Loucy (cell line): Measurements from ENCODE around the gene BIN1.

Source experiments
- H2AFZ ChIP-seq: fragments of 200-600 bp; sonication (generic); 2 replicates; pipeline ENCODE4 v1.6.0; 2016; ENCODE audit warnings: antibody characterized with exemption, mild to moderate bottlenecking, low read length, moderate library complexity
- H3F3A ChIP-seq: fragments of 200-600 bp; 2 replicates; pipeline ENCODE4 v1.6.0; 2016; ENCODE audit warnings: antibody characterized with exemption, low read depth, mild to moderate bottlenecking
- H3K27me3 ChIP-seq: fragments of 200-600 bp; sonication (generic); 2 replicates; pipeline ENCODE4 v1.6.1; 2014; ENCODE audit warnings: low read length, mild to moderate bottlenecking; ENCODE audit not compliant: insufficient read depth, poor library complexity, severe bottlenecking
- H3K36me3 ChIP-seq: fragments of 200-600 bp; sonication (generic); 2 replicates; pipeline ENCODE4 v1.6.1; 2016; ENCODE audit warnings: low read length; ENCODE audit not compliant: insufficient read depth
- H3K4me1 ChIP-seq: fragments of 200-600 bp; sonication (generic); 2 replicates; pipeline ENCODE4 v1.5.1; 2014; ENCODE audit warnings: low read length, mild to moderate bottlenecking; ENCODE audit not compliant: insufficient read depth, poor library complexity, severe bottlenecking
- H3K4me2 ChIP-seq: fragments of 200-600 bp; sonication (generic); 2 replicates; pipeline ENCODE4 v1.6.0; 2014; ENCODE audit warnings: antibody characterized with exemption, low read length, low read depth, mild to moderate bottlenecking; ENCODE audit not compliant: poor library complexity, severe bottlenecking
- H3K4me3 ChIP-seq: fragments of 200-600 bp; sonication (generic); 2 replicates; pipeline ENCODE4 v1.5.1; 2014; ENCODE audit warnings: low read length, mild to moderate bottlenecking, mixed read lengths; ENCODE audit not compliant: poor library complexity, severe bottlenecking
- H3K79me2 ChIP-seq: fragments of 200-600 bp; sonication (generic); 2 replicates; pipeline ENCODE4 v1.6.1; 2014; ENCODE audit warnings: low read length; ENCODE audit not compliant: insufficient read depth
- H3K9ac ChIP-seq: fragments of 200-600 bp; sonication (generic); 2 replicates; pipeline ENCODE4 v1.6.0; 2014; ENCODE audit warnings: mild to moderate bottlenecking, low read depth, low read length, moderate library complexity; ENCODE audit not compliant: poor library complexity, severe bottlenecking
- H3K9me2 ChIP-seq: fragments of 200-600 bp; sonication (generic); replicated peaks from 2 replicates; pipeline ENCODE4 v1.6.1; 2016; ENCODE audit warnings: low read depth, low read length, mixed read lengths
- H3K9me3 ChIP-seq: fragments of 200-600 bp; sonication (generic); 2 replicates; pipeline ENCODE4 v1.6.1; 2014; ENCODE audit warnings: mild to moderate bottlenecking, antibody characterized with exemption, low read length, low read depth; ENCODE audit not compliant: insufficient read depth
- H4K20me1 ChIP-seq: fragments of 200-600 bp; sonication (generic); 2 replicates; pipeline ENCODE4 v1.6.0; 2014; ENCODE audit warnings: antibody characterized with exemption, low read length, mild to moderate bottlenecking; ENCODE audit not compliant: insufficient read depth, poor library complexity, severe bottlenecking
- CTCF ChIP-seq: fragments of 200-600 bp; sonication (generic); conservative IDR thresholded peaks from 2 replicates; pipeline ENCODE4 v1.5.1; 2014; ENCODE audit warnings: mild to moderate bottlenecking, antibody characterized with exemption, low read length
- EZH2phosphoT487 ChIP-seq: fragments of 200-600 bp; IDR thresholded peaks from 2 replicates; pipeline ENCODE4 v1.6.1; 2018; ENCODE audit warnings: antibody characterized with exemption, mild to moderate bottlenecking, moderate library complexity, borderline replicate concordance

BIN1 gene

GRCh38 chr2:127078028-127078427 lies 28.9 kb downstream of the BIN1 start:
- Histone ChIP-seq H3K4me2 (no peak overlapping the region), H3K9ac (no peak overlapping the region), H3K4me3 (no peak overlapping the region), H3F3A (no peaks in the 10 kb centered on the region), H3K4me1 (no peaks in the 10 kb centered on the region), H3K27me3 (no peaks in the 10 kb centered on the region), H2AFZ (no peak overlapping the region), H3K9me2 (no peaks in the 10 kb centered on the region), H3K79me2 (no peaks in the 10 kb centered on the region), H4K20me1 (no peaks in the 10 kb centered on the region), H3K9me3 (no peaks in the 10 kb centered on the region), H3K36me3 (no peaks in the 10 kb centered on the region)
- TF ChIP-seq CTCF (no peak), EZH2phosphoT487 (no peak)

GRCh38 chr2:127076924-127077323 lies 30.0 kb downstream of the BIN1 start:
- Histone ChIP-seq H3K27me3 (no peaks in the 10 kb centered on the region), H4K20me1 (no peaks in the 10 kb centered on the region), H3K4me2 (no peak overlapping the region), H3K79me2 (no peaks in the 10 kb centered on the region), H3K9ac (no peak overlapping the region), H3K36me3 (no peaks in the 10 kb centered on the region), H3F3A (no peaks in the 10 kb centered on the region), H3K9me2 (no peaks in the 10 kb centered on the region), H3K9me3 (no peaks in the 10 kb centered on the region), H3K4me1 (no peaks in the 10 kb centered on the region), H2AFZ (no peak overlapping the region), H3K4me3 (no peak overlapping the region)
- TF ChIP-seq EZH2phosphoT487 (no peak), CTCF (no peak)

- no peak overlapping the region for H3K4me3 ChIP-seq
- no peak overlapping the region for H2AFZ ChIP-seq
- H3K4me1 ChIP-seq, result no peaks in the 10 kb centered on the region
- no peaks in the 10 kb centered on the region for H3K9me2 ChIP-seq
- no peaks in the 10 kb centered on the region for H3K79me2 ChIP-seq
- H3F3A ChIP-seq, result no peaks in the 10 kb centered on the region
- no peaks in the 10 kb centered on the region for H3K36me3 ChIP-seq
- H4K20me1 ChIP-seq, result no peaks in the 10 kb centered on the region
- no peaks in the 10 kb centered on the region for H3K27me3 ChIP-seq
- no peak overlapping the region for H3K4me2 ChIP-seq
- H3K9me3 ChIP-seq, result no peaks in the 10 kb centered on the region
- no peak overlapping the region for H3K9ac ChIP-seq
- TF ChIP-seq EZH2phosphoT487 (no peak), CTCF (no peak)
These were observed 30.7 kb downstream of the BIN1 start for GRCh38 chr2:127076290-127076689.
